Hindlimb muscle (tissue), 1 donor: Measurements from ENCODE around the gene IFI27. TPM values are rescaled to one million over a fixed set of nuclear protein-coding genes. Genes with fewer than 3 reads are reported as not detected.
"Not testable (repeated sequence)": the region's sequence is repeated elsewhere in the genome, so short reads cannot be mapped to it uniquely, and the experiment has no call there.

Source experiments
- DNase-seq: peaks from one replicate; pipeline ENCODE4 v3.0.0-alpha.2; 2013
- polyA plus RNA-seq: library from polyadenylated mRNA; unstranded; fragments of 120-200 nt; gene quantifications from one replicate; pipeline ENCODE4 v1.2.1, GENCODE V29; 2013; ENCODE audit not compliant: insufficient read length

IFI27 gene
- polyA plus RNA-seq, 1 donor: 2.6 TPM

DNA sequence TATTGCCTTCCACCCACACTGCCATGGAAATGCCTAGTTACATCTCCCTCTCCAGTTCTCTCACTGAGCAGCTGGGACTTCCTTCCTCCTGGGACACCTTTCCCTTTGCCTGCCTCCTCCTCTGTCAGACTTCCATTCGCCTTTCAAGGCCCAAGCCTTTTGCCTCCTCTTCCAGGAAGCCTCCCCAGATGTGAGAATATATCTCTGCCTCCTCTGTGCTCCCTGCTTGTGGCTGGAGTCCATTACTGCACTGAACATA lies 15.8 kb downstream of the IFI27 start:
- DNase-seq: no peak

DNA sequence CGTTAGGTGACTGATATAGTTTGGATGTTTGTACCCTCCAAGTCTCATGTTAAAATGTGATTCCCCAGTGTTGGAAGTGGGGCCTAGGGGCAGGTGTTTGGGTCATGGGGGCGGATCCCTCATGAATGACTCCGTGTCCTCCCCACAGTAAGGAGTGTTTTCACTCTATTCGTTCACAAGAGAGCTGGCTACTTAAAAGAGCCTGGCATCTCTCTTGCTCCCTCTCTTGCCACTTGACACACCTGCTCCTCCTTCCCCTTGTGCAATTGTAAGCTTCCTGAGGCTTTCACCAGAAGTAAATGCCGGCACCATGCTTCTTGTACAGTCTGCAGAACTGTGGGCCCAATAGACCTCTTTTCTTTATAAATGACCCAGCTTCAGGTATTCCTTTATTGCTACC lies 16.3 kb downstream of the IFI27 start:
- no peak for DNase-seq

DNA sequence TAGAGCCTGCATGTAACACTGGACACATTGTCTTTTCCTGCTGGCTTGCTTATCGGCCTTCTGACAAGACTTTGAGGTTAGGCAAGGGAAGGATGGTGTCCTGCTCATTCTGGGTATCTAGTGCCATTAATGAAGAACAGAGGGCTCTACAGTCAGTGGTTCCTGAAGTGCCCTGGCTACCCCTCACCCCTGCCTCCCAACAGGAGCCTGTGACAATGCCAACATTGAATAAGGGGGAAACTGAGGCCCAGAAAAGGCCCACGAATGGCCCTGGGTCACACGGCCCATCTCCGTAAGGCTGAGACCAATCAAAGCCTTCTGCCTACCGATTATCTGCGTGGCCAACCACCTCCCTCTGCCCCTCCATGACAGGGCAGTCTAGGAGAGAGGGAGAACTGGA lies 16.8 kb downstream of the IFI27 start:
- no peak for DNase-seq

DNA sequence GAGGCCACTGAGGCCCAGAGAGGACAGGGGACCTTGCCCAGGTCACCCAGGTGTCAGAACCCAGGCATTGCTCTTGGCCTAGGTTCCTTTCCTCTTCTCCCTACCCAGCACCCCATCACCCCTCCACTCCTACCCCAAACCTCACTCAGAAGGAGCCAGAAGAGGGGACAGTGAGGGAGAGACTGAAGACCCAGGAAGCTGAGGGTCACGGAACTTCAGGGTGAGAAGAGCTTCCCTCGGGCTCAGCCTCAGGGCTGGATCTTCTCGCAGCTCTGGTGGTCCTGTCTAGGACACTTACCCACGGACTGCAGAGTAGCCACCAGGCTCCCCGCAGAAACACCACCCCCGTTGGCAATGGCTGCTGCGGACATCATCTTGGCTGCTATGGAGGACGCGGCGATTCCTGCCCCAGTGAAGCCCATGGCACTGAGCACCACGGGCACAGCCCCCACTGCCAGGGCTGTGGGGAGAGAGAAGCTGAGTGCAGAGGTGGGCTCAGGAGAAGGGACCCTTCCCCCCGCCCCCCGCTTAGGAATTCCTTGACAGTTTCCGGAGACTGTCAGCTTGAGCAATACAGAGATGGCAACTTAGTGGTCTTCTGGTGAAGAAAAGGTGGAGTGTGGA lies 17.8 kb downstream of the IFI27 start:
- DNase-seq: no peak

DNA sequence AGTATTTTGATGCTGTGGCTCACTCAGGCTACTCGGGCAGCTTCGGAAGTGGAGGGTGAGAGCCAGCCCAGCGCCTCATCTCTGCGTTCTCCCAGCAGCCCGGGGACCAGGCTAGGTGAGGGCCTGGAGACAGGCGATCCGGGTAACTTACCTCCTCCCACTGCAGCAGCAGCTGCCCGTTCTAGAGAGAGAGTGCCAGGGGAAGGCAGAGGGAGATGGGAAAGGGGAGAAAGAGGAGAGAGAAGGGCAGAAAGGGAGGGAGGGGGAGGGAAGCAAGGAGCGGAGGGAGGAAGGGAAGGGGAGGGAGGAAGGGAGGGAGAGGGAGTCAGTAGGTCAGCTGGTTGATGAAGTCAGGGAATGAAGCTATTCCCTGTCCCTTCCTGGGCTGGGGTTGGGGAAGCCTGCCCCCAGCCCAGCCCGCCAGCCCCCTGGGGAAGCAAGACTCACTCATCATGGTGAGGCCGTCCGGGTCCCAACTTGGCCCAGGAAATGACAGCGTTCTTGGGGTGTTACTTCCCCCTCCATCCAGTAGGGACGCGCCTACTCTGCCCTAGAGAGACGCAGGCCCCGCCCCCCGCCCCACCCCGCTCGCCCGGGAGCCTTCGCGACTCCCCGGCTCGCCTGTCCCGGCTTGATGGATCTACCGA lies 18.7 kb downstream of the IFI27 start, which contains the start of gene IFI27L2:
TSS of gene IFI27L2 (minus strand) at position 494 of the 647 bp plus-strand sequence. CDS start at position 454, 40 bp downstream.
- peak; percentile 67 for DNase-seq

DNA sequence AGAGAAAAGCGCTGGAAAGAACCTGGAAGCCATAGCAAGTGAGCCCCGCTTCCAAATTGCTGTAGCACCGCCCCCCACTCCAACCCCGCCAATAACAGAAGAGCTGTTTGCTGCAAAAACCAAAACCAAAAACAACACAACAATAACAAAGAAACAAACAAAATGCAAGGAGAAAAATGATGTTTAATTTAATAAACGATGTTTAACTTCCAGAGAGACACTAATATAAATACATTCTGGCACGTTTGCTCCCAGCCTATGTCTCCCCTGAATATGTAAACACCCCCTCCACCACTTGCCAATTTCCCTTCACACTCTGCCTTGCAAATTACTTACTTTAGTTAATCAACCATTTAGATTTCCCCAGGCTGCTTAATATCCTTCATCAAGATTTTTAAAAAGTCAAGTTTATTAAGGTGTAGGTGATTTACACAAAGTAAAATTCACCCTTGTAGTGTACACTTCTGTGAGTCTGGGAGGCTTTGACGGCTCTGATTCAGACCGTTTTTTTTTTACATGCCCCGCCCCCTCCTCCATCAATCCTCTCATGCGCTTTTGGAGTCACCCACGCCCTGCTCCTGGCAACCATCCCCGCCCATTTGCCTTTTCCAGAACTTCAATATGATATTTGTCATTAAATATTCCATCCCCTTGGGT lies 19.4 kb downstream of the IFI27 start:
- DNase-seq: peak; percentile 26

DNA sequence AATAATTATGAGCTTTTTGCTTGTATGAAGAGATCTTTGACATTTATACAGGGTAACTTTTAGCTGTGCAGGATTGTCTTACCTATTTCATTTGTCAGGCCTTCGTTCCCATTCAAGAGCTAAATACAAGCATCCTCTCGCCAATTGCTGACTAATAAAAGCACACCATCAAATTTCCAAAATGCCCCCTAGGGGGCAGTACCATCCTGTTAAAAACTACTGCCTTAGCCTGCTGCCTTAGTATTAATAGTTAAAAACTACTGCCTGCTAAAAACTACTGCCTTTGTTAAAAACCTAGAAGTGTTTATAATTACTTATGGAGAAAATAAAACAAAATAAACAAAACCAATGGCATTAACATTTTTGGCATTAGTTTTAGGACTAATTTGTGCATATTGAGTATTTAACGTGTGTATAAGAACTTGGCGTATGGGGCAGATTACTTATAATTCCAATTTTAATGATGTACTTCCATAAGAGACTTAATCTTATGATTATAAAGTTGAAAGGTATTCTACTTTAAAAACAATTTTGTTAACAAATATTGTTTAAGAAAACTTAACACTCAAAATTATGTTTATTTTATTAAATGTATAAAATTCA lies 21.9 kb downstream of the IFI27 start:
- peak; percentile 50 for DNase-seq

DNA sequence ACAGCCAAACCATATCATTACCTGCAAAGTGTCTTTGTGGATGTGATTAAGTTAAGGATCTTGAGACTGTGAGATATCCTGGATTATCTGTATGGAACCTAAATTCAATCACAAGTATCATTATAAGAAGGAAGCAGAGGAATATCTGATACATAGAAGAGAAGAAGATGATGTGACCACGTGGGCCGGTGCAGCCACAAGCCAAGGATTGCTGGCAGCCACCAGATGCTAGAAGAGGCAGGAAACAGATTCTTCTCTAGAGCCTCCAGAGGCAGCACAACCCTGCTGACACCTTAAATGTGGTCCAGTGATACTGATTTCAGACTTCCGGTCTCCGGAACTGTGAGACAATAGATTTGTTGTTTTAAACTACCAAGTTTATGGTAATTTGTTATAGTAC lies 24.9 kb downstream of the IFI27 start:
- DNase-seq: no peak

DNA sequence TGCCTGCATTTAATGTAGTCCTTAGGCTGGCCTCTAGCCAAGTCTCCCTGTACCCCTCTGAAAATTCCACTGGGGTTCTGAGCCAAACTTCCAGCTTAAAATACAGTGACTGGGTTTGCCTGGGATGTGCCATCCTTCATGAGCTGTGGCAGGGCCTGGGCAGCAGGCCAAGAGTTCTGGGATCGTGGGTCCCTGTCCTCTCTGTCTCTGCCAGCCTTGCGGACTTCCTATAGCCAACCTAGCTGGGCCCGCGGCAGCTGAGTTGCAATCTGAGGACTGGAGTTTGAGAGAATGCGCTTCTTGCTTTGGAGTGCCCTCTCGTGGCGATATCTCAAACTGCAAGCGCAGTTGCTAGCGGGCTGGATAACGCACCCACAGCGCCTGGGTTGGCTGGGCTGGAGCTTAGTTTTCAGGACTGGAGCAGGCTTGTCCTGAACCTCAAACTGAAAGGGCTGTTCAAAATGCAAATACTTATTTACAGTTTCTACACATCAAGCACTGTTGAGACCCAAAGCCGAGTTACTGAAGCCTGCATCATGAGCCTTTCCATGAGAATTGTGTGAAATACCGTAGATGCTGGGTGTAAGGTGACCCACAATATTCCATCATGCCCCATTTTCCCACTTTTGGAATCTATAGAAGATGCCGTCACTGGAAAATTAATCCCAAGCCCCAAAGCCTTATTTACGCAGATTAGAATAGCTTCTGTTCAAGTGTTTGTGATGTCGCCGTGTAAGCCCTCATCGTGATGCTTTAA lies 26.2 kb downstream of the IFI27 start:
- DNase-seq: peak; percentile 77

DNA sequence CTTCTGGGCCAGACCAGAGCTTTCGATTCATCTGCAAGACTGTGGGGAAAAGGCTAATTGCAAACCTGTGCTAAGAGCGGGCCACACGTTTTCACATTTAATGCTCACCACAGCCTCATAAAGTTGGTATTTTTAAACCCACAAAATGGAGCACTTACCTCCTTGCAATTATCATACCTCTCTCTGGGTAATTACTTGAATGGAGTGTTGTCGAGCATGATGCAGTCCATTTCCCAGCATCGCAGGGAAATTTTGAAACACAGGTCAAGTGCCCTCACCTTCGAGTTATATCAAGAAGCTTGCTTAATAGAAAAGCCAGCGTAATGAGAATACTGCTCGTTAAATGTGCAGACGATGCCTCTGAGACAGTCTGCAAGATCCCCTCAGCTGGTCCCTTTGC lies 27.7 kb downstream of the IFI27 start:
- no peak for DNase-seq

DNA sequence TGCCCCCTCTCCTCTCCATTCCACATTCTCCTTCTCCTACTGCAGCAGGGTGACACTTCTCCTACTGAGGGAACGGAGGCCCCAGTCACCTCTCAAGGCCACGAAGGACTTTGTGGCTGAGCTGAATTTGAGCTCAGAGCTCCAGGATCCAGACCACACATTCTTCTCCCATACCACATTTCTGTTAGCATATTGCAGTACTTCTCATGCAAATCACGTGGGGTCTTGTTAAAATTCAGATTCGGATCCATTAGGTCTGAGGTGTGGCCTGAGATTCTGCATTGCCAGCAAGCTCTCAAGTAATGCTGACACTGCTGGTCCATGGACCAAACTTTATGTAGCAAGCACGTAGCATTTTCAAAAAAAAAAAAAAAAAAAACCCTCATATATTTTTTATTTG lies 28.5 kb downstream of the IFI27 start:
- DNase-seq: no peak

DNA sequence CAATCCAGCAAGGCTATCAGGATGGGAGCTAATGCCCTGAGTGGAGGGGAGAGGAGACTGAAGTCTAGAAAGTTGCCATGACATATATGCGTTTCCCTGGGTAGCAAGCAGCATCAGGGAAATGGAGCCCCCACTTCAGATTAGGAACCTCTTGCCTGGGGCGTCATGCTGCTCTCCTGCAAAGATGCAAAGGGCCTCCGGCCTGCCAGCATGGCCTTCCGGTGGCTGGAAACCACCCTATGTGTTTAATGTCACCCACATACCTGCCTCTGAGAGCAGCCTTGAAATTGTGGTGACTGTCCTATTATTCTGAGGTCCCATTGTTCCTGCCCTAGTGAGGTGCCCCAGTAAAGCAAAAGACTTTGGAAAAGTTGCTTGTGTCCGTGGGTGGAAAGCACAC lies 28.9 kb downstream of the IFI27 start:
- DNase-seq: no peak

DNA sequence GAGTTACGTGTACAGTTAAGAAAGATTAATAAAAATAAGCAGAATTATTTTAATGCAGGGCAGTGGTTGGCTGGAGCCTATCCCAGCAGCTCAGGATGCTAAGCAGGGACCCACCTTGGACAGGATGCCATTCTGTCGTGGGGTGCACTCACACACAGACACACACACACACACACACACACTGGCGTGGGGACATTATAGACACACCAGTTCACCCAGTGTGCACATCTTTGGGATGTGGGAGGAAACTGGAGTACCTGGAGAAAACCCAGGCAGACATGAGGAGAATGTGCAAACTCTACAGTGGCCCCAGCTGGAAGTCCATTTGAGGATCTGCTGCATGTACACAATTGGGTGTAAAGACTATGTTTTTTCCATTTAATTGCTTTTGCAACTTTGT lies 31.7 kb downstream of the IFI27 start:
- DNase-seq: no peak

DNA sequence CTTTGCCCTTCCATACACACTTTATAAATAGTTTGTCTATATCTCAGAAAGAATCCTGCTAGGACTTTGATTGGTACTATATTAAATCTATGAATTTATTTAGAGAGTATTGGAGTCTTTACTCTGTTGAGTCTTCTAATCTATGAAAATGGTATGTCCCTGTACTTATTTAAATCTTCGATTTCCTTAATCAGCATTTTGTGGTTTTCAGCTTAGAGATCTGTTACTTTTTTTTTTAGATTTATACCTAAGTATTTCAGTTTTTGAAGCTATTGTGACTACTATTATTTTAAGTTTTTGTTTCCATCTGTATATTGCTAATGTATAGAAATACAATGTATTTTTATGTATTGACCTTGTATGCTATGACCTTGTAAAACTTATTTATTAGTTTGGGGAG lies 32.3 kb downstream of the IFI27 start:
- DNase-seq: no peak

DNA sequence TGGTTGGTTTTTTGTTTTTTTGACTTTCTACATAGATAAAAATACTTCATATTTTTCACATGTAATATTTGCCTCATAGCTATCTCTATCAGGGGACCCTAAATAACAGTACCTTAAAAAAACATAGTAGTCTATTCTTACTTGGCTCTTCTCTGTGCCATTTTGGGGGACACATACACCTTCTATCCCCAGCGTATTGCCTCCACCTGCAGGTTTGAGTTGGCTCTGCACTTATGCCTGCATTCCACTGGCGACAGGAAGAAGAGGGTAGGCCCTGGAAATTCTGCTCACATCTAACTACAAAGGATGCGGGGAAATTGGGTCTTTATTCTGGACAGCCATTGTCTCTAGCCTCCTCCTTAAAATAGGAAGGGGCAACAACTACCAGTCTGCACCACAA lies 32.7 kb downstream of the IFI27 start:
- DNase-seq: no peak

DNA sequence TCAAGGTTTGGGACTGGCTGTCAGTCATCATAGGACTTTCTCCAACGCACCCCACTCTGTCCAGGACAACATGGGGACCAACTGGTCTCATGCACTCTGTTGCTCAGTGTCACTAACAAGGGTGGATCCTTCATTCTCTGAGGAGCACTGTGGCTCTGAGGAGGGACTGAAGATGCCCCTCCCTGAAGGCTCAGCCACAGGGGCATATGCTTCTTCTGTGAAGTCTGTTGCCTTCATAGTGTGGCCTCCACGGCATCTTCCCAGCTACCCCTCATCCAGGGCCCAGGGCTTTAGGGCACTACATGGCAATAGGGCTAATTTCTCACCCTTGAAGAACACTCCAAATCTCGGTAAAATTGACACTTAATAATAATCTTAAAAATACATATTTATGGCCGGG lies 33.2 kb downstream of the IFI27 start:
- DNase-seq: no peak

DNA sequence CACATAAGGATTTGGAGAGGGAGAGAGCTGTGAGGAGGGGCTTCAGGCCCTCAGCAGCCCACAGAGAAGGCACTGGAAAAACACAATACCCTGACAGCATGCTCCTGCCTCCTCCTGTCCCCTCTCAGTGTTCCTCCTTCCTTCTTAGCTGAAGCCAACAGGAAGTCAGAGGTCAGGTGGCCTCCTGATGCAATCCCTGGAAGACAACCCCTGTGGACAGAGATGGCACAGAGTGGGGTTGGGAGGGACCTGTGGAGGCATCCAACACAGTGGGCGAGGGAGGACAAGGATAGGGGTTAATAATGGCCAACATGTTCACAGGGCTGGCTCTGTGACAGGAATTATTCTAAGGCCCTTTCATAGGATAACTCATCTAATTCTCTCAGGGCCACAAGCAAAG lies 34.2 kb downstream of the IFI27 start:
- DNase-seq: no peak

DNA sequence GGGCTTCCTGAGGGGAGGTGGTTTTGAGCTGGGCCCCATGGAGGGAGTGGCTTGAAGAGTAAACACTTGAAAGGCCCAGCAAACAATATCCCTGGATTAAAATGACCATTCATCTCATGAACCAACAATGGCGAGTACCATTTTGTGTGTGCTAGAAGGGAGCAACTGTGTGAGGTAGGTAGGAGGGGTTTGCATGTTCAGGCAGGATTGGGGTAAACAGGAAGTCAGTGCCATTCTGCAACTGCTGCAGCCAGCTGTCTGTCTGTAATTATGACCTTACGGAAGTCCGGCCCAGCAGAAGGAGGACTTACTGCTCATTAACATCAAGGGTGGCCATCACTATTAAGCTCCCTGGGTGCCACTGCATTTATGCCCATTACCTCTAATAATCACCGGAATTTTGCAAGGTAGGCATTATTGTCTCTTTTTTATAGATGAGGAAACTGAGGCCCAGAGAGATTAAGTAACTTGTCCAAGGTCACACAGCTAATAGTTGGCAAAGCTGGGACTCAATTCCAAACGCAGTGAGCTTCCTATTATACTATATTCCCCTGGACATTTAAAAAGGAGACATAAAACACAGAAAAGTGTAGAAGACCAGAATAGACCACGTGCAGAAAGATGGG lies 35.5 kb downstream of the IFI27 start:
- no peak for DNase-seq

DNA sequence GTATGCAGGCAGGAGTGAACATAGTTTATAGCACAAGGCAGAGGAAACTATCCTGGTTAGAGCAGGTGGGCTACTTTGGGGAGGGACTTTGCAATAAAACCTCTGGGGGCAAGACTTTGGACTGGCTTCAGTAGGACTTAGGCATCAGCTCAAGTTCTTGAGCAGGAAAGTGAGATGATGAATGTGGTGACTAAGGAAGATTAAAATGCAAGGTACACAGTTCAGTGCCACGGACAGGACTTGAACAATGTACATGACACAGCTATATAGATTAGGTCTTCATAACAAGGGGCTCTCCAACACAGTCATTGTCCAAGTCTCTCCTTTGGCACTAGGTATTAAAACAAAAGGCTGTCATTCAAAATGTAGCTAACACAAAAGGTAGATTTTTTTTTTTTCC lies 42.1 kb downstream of the IFI27 start:
- DNase-seq: no peak

DNA sequence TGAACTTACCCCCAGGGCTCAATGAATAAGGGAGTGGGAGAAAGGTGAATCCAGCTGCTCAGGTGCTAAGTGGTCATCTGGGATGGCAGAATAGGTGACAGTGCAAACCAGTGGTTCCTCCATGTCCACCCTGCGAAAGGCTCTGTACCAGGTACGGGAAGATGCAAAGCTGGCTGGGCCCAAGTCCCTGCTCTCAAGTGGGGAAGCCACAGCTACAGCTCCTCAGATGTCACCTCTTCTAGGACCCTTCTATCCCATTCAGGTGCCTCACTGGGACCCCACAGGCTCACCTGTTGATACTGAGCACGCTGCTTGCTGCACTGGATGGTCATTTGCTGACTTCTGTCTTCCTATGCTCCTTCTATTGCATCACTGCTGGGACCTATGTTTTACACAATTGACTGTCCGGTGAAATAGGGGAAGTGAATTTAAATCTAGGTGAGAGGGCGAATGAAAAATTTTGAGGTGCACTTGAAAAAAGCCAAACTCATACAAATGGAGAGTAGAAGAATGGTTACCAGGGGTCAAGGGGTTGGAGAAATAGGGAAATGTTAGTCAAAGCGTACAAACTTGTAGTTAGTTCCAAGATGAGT lies 43.3 kb downstream of the IFI27 start:
- DNase-seq: no peak

DNA sequence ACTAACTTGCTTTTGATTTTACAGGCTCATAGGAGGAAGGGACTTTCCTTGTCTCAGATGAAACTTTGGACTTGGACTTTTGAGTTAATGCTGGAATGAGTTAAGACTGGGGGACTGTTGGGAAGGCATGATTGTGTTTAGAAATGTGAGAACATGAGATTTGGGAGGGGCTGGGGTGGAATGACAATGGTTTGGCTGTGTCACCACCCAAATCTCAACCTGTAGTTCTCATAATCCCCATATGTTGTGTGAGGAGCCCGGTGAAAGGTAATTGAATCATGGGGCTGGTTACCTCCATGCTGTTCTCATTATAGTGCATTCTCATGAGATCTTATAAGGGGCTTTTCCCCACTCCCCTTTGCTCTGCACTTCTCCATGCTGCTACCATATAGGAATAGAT lies 45.6 kb downstream of the IFI27 start:
- not testable (repeated sequence) for DNase-seq

DNA sequence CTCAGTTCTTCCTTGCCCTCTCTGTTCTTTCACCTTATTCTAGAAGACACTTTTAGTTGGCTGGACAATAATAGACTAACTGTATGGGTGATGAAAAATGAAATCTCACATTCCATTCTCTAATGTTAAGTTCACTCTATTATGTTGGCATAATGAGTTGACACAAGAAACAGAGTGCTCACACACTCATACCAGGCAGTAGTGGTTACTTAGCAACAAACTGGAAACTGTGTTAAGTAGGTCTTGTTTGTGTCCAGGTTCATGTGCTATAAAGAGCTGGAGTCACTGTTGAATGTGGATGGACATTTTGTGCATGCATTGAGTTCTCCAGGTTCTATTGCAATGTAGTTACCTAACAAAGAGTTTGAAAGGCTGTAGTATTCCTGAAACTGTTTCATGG lies 46.7 kb downstream of the IFI27 start:
- no peak for DNase-seq
